HG02759 (cell line): ENCODE data around the gene FGD5.

ENCODE experiments used
- ATAC-seq: cut with Tn5 transposase; IDR thresholded peaks from one replicate; pipeline ENCODE4 v1.9.1; 2021; ENCODE audit warnings: mild to moderate bottlenecking, moderate library complexity; ENCODE audit not compliant: unreplicated experiment

Gene FGD5

DNA sequence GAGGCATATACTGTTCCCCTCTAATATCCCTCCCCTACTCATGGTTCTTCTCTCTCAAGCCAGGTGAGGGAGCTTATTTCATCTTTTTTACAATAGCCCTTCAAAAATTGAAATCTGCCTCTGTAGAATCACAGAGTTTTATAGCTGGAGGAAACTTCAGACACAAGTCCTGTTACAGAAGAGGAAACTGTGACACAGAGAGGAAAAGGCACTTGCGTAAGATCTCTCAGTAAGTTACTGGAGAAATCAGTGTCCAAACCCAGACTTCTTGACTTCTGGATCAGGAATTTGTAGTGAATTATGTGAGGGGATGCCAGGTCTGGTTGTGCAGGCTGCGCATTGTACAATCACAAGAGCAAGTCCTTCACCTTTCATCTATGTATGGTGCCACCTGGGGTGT, 4.6 kb downstream of the FGD5 start:
- no peak for ATAC-seq

DNA sequence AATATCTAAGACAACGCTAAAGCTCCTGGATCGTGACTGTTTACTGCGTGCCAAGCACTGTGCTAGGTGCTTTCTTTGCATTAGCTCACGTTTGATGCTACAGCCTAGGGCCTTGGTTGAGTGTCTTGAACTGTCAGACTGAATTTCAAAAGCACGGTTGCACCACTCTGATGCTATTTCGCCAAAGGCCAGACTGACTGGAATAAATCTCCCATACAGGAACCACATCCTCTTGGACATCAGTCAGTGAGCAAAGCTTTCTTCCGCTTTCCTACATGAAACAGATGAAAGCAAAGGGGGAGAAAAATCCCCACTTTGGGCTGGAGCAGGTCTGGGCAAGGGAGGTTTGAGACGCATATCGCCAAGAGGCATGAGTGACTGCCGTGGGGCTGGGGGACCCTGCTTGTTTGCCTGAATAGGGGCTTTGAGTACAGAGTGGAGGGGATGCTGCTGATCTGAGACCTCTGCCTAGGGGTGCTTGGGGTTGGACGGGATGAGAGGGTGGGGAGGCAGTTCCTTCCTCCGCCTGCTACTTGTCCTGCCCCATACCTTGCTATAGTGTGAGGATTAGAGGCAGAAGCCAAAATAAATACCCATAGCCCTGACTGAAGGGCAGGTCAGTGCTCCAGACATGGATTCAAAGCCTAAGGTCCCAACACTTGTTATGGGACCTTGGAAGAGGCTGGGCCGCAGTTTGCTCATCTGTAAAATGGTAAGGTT, 5.3 kb downstream of the FGD5 start:
- ATAC-seq, result no peak

DNA sequence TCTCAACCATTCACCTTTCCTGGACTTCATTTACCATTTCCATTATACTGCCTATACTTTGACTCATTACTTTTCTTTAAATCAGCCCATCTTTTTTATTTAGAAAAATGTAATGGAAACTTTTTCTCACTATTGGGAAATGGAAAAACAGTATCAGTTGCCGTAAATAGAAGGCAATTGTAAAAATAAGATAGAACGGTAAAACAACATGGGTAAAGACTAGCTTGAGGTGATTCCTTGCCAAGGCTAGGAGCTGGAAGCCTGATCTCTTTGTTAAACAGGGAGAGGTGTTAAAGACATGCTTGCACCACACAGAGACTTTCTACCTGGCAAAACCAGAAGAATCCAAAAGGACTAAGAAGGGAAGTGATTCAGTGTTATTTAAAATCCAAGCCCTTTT, 5.9 kb downstream of the FGD5 start:
- no peak for ATAC-seq

DNA sequence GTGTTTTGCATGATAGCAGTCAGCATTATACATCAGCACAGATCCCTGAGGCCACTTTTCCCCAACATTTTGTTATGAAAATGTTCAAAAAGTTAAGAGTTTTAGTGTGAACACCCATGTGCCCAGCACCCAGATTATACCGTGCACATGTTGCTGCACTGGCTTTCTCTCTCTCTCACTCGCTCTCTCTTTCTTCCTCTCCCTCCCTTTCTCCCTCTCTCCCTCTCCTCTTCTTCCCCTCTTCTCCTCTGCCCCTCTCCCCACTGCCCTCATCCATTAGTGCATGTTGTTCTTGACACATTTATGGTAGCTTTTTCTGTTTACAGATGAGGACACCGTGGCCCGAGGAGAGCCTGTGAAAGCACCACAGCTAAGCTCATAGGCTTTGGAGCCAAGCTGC, 7.3 kb downstream of the FGD5 start:
- no peak for ATAC-seq

GRCh38 chr3:14827776-14828175, 9.0 kb downstream of the FGD5 start:
- no peak for ATAC-seq

- ATAC-seq, result no peak
Measured at GRCh38 chr3:14829811-14830210, 11.0 kb downstream of the FGD5 start.

DNA sequence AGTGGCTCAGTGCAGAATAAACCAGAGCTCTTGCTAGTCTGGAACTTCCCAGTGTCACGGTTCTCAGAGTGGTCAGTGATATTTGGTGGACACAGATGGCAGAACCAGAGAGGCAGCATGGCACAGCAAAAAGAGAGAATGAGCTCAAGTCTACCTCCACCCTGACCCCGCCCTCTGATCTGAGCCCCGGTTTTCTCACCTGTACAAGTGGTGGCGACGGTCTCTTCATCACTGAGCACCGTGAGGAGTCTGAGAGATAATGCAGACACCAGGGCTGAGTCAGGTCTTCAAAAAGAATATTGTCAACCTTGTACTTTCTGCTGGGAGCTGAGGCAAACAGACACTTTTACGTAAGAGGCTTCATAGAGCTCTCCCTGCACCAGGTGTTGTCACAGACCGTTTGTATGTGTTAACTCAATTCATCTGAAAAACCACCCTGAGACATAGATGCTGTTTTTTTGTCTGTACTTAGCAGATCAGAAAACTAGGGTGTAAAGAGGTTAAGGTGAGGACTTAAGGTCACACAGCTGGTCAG, 13.2 kb downstream of the FGD5 start:
- ATAC-seq, result no peak

- ATAC-seq, result no peak
Measured at GRCh38 chr3:14832975-14833722, 14.4 kb downstream of the FGD5 start.

- ATAC-seq, result no peak
Measured at GRCh38 chr3:14834121-14834520, 15.4 kb downstream of the FGD5 start.

DNA sequence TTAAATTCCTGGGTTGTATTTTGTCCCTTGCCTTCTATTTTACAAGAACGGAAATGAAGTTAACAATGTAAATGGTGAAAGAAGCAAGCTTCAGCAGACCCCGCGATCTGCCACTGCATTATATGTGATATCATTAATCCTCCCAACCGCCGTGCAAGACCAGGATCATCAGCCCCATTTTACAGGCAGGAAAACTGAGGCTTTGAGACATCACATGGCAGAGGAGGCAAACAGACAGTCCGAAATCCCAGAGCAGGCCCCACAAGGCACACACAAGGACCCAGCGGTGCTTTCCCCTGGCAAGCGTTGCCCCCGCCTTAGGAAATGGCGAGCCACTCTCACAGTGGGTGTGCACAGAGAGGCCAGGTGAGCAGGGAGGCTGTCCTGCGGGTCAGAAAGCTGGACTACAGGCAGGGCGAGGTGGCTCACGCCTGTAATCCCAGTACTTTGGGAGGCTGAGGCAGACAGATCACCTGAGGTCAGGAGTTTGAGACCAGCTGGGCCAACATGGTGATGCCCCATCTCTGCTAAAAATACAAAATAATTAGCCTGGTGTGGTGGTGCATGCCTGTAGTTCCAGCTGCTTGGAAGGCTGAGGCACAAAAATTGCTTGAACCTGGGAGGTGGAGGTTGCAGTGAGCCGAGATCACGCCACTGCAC, 16.2 kb downstream of the FGD5 start:
- ATAC-seq, result no peak

GRCh38 chr3:14836049-14836468, 17.3 kb downstream of the FGD5 start:
- no peak for ATAC-seq

- no peak for ATAC-seq
Measured at GRCh38 chr3:14837186-14837877, 18.6 kb downstream of the FGD5 start.

DNA sequence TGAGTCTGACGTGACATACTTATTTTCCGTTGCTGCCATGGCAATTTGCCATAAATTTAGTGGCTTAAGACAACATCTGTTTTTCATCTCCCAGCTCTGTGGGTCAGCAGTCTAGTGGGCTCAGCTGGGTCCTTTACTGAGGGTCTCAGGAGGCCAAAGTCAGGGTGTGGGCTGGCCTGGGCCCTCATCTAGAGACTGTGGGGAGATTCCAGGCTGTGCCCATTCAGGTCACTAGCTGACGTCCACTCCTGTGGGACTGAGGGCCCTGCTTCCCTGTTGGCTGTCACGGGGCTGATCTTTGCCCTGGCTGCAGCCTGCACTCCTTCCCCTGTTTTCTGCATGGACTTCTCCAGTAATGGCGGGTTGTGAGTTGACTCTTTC, 19.1 kb downstream of the FGD5 start:
- ATAC-seq, result no peak

DNA sequence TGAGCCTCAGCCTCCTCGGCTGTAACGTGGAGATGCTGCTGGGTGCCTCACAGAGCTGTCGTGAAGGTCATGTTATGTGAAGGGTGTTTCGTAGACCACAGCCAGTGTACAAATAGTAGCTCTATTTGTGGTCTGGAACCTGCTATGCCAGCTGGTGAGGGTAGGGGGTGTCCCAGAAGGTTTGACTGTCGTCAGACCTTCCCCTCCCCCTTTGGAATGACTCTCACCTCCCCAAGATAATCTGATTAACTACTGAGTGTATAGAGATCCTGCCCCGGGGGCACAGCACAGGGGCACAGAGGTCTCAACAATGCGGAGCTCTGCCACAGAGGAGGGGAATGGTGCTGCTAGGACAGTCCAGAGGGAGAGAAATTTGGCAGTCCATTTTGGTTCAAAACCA, 20.5 kb downstream of the FGD5 start:
- no peak for ATAC-seq

DNA sequence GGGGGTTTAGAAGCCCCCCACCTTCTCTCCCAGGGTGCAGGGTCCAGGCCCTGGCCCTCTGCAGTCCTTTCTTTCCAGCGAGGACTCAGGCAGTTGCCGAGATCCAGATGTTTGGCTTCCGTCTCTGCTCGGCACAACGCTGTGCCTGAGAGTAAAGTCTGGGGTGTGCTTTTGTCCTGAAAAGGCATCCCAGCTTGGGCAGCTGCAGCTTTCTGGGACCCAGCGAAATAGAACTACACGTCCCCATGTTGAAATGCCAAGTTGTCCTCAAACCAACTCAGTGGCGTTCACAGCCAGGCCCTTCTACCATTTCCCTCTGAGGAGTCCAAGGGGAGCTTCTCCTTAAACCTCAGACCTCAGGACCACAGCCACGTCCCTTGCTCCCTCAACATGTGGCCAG, 23.1 kb downstream of the FGD5 start:
- ATAC-seq, result no peak

GRCh38 chr3:14842277-14842676, 23.5 kb downstream of the FGD5 start:
- no peak for ATAC-seq

DNA sequence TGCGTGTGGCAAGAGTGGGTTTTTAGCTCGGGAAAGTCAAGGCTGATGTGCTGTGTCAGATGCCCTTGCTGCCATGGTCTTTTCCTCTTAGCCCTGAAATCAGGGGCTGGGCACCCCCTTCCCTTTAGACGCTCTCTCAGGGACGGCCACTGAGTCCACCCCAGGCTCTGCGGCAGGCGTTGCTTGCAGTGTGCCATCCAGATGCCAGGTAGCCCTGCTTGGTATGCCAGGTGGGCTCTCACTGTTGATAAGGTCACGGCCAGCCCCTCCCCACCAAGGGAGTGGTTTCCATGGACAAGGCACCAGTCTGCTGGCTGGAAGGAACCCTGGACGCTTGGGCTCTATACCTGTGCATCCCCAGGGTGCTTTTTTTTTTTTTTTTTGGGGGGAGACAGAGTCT, 24.6 kb downstream of the FGD5 start:
- no peak for ATAC-seq

DNA sequence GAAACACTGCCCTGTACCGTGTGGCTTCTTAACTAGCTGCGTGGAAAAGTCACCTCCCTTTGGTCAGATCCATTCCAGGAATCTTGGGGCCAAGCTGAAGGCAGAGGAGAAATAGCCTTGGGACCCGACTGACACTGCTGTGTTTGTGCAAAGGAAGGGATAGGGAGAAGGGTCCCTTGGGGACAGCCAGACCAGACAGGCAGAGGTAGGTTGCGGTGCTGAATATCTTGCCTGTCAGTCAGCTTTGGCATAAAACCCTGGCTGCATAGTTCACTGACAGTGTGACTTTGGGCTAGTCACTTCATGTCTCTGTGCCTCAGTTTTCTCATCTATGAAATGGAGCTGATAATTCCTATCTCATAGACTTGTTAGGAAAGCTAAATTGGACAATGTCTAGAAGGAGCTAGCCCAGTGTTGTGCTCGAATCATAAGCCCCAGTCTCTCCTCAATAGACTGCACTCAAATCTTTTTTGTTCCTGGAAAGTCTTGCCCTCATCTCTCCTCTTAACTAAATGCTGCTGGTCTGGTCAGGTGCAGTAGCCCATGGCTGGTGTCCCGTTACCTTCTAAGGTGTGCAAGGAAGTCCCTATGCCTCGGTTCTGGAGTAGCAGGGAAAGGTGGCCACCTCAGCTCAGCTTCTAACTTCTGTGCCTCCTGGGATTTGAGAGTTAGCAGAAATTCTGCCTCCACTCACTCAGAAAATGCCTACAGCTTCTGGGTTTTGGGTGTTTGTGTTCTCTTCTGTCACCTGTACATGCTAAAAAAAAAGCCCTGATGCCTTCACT, 25.8 kb downstream of the FGD5 start:
- ATAC-seq, result no peak

DNA sequence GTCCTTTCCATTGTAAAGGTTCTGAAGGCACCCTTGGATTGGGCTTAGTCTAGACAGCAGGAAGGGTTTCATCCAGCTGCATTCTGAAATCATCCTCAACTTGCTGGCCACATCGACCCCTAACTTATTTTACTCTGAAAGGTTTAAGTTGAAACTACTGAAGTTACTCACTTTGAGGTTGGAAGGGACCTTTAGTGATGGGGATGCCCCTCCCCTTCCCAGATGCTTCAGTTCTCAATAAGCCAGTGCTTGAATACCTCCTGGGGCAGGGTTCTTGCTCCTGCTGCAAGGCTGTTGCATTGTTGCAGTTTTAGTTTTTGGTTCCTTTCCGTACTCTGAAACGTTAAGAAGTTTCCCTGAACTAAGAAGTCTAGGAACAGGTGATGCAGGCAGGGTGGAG, 26.4 kb downstream of the FGD5 start:
- no peak for ATAC-seq

- ATAC-seq, result no peak
Measured at GRCh38 chr3:14845826-14846225, 27.1 kb downstream of the FGD5 start.
